Muscle layer of colon (tissue), 2 donors: ENCODE measurements around the gene ALG14.
"Not testable (repeated sequence)": the region's sequence is repeated elsewhere in the genome, so short reads cannot be mapped to it uniquely, and the experiment has no call there.

ENCODE experiments used
- H3K27ac ChIP-seq: one replicate; pipeline ENCODE4 v1.7.0; 2013; ENCODE audit warnings: low read depth, mild to moderate bottlenecking, low read length, moderate library complexity
- H3K27me3 ChIP-seq, 2 donors: one replicate each; pipeline ENCODE4 v1.7.0; 2013; ENCODE audit warnings: low read length in 2 of 2, mild to moderate bottlenecking in 2 of 2; ENCODE audit not compliant: insufficient read depth in 2 of 2, control insufficient read depth in 1 of 2
- H3K36me3 ChIP-seq: one replicate; pipeline ENCODE4 v1.7.0; 2013; ENCODE audit warnings: mild to moderate bottlenecking, low read length; ENCODE audit not compliant: insufficient read depth
- H3K4me1 ChIP-seq: one replicate; pipeline ENCODE4 v1.7.0; 2013; ENCODE audit warnings: mild to moderate bottlenecking, low read length; ENCODE audit not compliant: insufficient read depth
- H3K4me3 ChIP-seq, 2 donors: one replicate each; pipeline ENCODE4 v1.7.0; 2013; ENCODE audit warnings: low read length in 2 of 2, low read depth in 1 of 2, mild to moderate bottlenecking in 1 of 2, moderate library complexity in 1 of 2
- H3K9ac ChIP-seq: one replicate; pipeline ENCODE4 v1.7.0; 2013; ENCODE audit warnings: low read length
- H3K9me3 ChIP-seq: one replicate; pipeline ENCODE4 v1.7.0; 2013; ENCODE audit warnings: mild to moderate bottlenecking, low read length
- donor health status: abdominal sarcoma.
- donor health status: Adenocarcinoma of cecum.

Gene ALG14

DNA sequence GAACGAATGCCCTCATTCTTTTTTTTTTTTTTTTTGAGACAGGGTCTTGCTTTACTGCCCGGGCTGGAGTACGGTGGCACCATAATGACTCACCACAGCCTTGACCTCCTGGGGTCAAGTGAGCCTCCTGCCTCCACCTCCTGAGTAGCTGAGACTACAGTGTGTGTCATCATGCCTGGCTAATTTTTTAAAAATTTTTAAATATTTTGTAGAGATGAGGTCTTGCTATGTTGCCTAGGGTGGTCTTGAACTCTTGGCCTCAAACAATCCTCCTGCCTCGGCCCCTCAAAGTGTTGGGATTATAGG is 69.4 kb downstream of the ALG14 start:
- Histone ChIP-seq H3K27me3 (no peaks in the 10 kb centered on the region), H3K4me3 (no peak overlapping the region), H3K27ac (no peak overlapping the region), H3K9me3 (no peaks in the 10 kb centered on the region), H3K4me1 (peaks cover 20% of the 10 kb centered on the region), H3K36me3 (no peaks in the 10 kb centered on the region), H3K9ac (no peak overlapping the region)

DNA sequence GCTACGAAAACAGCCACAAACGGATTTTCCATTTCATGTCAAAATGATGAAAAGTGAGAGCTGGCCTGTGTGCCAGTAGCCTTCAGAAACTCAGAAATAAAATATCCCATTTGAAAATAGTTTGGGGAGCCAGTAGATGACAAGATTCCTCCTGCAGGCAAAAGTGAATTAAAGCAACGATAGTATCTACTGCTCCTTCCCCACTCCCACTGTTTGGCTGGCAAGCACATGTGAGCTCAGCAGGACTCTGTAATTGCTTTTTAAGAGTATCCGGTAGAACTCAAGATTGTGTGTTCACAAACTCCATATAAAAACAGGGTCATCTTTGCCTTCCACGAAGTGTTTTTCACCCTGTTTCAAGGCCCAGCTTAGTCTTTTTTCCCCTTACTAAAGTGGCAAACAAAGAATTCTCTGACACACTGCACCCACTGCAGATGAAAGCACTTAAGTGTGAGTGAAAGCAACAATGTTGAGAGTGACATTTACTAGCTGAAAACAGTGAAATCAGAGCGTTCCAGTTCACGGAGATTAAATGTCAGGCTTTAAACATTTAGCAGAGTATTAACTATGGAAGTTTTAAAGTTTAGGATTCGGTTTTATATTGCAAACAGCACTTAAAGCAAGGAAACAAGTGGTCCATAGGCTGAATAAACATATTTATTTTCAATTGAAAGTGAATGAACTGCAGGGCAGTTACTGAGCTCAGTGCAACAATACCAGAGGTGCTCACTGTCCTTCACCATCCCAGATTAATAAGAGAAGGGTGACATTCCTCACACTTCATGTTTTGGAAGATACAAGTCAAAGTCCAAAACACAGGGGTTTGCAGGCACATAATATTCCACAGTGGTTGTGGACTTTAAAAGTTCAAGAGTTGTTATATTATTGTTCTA is 70.0 kb downstream of the ALG14 start:
- no peak overlapping the region for H3K9ac ChIP-seq
- H3K9me3 ChIP-seq = no peaks in the 10 kb centered on the region
- no peaks in the 10 kb centered on the region for H3K27me3 ChIP-seq
- H3K36me3 ChIP-seq = no peaks in the 10 kb centered on the region
- peak overlapping the region in 1 of 2 donors; percentile 26 for H3K4me3 ChIP-seq
- H3K4me1 ChIP-seq = peaks cover 20% of the 10 kb centered on the region
- H3K27ac ChIP-seq = peak overlapping the region; percentile 17

GRCh38 chr1:95002164-95002539 is 70.6 kb downstream of the ALG14 start:
- Histone ChIP-seq H3K4me1 (peaks cover 20% of the 10 kb centered on the region), H3K27me3 (no peaks in the 10 kb centered on the region), H3K9me3 (no peaks in the 10 kb centered on the region), H3K9ac (no peak overlapping the region), H3K4me3 (peak overlapping the region in 1 of 2 donors; percentile 26), H3K36me3 (no peaks in the 10 kb centered on the region), H3K27ac (peak overlapping the region; percentile 17)

- no peaks in the 10 kb centered on the region for H3K36me3 ChIP-seq
- H3K4me3 ChIP-seq = no peak overlapping the region
- H3K27ac ChIP-seq = no peak overlapping the region
- no peaks in the 10 kb centered on the region for H3K27me3 ChIP-seq
- H3K9me3 ChIP-seq = no peaks in the 10 kb centered on the region
- H3K4me1 ChIP-seq = peaks cover 20% of the 10 kb centered on the region
- no peak overlapping the region for H3K9ac ChIP-seq
Observed at GRCh38 chr1:94999456-95000131, 73.2 kb downstream of the ALG14 start.

- no peak overlapping the region for H3K4me3 ChIP-seq
- no peak overlapping the region for H3K9ac ChIP-seq
- H3K4me1 ChIP-seq = peaks cover 20% of the 10 kb centered on the region
- no peak overlapping the region for H3K27ac ChIP-seq
- H3K36me3 ChIP-seq = no peaks in the 10 kb centered on the region
- no peaks in the 10 kb centered on the region for H3K9me3 ChIP-seq
- H3K27me3 ChIP-seq = no peaks in the 10 kb centered on the region
Observed at GRCh38 chr1:94998748-94999147, 74.0 kb downstream of the ALG14 start.

- no peaks in the 10 kb centered on the region for H3K9me3 ChIP-seq
- no peaks in the 10 kb centered on the region for H3K27me3 ChIP-seq
- H3K4me1 ChIP-seq = peaks cover 17% of the 10 kb centered on the region
- H3K36me3 ChIP-seq = no peaks in the 10 kb centered on the region
- no peak overlapping the region for H3K27ac ChIP-seq
- H3K9ac ChIP-seq = no peak overlapping the region
- H3K4me3 ChIP-seq = no peak overlapping the region
Observed at GRCh38 chr1:94998114-94998513, 74.6 kb downstream of the ALG14 start.

DNA sequence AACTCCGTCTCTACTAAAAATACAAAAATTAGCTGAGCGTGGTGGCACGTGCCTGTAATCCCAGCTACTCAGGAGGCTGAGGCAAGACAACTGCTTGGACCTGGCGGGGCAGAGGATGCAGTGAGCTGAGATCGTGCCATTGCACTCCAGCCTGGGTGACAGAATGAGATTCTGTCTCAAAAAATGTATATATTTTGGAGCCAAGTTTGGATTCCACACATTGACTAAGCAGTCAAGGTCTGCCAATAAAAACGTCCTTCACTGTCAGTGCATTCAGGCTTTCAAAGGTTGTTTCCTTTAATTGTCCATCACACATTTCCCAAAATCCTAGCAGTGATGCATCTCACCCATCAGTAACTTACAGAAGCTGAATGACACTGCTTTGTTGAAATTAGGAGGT is 77.2 kb downstream of the ALG14 start:
- not testable (repeated sequence) for H3K27ac ChIP-seq, H3K9me3 ChIP-seq, H3K4me3 ChIP-seq, H3K4me1 ChIP-seq, H3K36me3 ChIP-seq, H3K27me3 ChIP-seq, H3K9ac ChIP-seq

- no peaks in the 10 kb centered on the region for H3K36me3 ChIP-seq
- H3K27me3 ChIP-seq = no peaks in the 10 kb centered on the region
- H3K27ac ChIP-seq = no peak overlapping the region
- H3K9me3 ChIP-seq = no peaks in the 10 kb centered on the region
- H3K4me3 ChIP-seq = no peak overlapping the region
- no peak overlapping the region for H3K9ac ChIP-seq
- H3K4me1 ChIP-seq = no peaks in the 10 kb centered on the region
Observed at GRCh38 chr1:94994805-94995204, 77.9 kb downstream of the ALG14 start.

GRCh38 chr1:94993931-94994645 is 78.7 kb downstream of the ALG14 start:
- Histone ChIP-seq H3K9ac (no peak overlapping the region), H3K9me3 (no peaks in the 10 kb centered on the region), H3K27ac (no peak overlapping the region)

DNA sequence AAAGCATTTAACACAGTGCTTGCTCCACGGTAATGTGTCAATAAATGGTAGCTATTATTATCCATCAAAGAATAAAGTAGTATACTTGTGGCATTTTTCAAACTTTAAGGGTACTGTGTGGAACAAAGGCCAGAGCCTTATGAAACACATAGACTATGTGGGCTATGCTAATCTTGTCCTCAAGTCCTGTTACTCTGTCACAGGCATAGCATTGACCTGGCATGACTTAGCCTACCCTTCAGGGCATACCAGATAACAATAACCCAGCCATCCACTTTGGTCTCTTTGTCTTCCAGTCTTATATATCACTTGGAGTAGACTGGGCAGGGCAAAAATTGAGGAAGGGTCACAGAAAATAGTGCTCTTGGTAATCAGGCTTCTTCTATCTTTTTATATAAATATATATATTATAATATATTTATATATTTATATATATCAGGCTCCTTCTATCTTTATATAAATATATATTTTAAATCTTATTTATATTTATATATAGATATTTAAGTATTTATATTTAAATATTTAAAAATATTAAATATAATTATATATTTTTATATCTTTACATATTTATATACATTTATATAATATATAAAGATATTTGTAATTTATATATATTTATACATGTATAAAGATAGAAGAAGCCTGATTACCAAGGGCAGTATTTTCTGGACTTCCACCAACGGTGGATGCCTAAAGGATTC is 79.7 kb downstream of the ALG14 start:
- no peaks in the 10 kb centered on the region for H3K4me1 ChIP-seq

More at GRCh38 chr1:94993931-94994645, 78.7 kb downstream of the ALG14 start:
- no peak overlapping the region for H3K4me3 ChIP-seq
- H3K4me1 ChIP-seq = no peaks in the 10 kb centered on the region
- no peaks in the 10 kb centered on the region for H3K36me3 ChIP-seq
- no peaks in the 10 kb centered on the region for H3K27me3 ChIP-seq

GRCh38 chr1:94992161-94992560 is 80.6 kb downstream of the ALG14 start:
- Histone ChIP-seq H3K36me3 (no peaks in the 10 kb centered on the region), H3K9ac (no peak overlapping the region), H3K27ac (no peak overlapping the region), H3K27me3 (no peaks in the 10 kb centered on the region), H3K4me1 (no peaks in the 10 kb centered on the region), H3K9me3 (no peaks in the 10 kb centered on the region), H3K4me3 (no peak overlapping the region)

More for the DNA sequence above, 79.7 kb downstream of the ALG14 start:
- H3K9ac ChIP-seq = no peak overlapping the region
- H3K27me3 ChIP-seq = no peaks in the 10 kb centered on the region
- H3K4me3 ChIP-seq = no peak overlapping the region
- no peaks in the 10 kb centered on the region for H3K9me3 ChIP-seq
- H3K36me3 ChIP-seq = no peaks in the 10 kb centered on the region
- H3K27ac ChIP-seq = no peak overlapping the region
